Colonic mucosa (tissue), 4 donors: ENCODE measurements around the gene CFAP58. TPM values are rescaled to one million over a fixed set of nuclear protein-coding genes. Genes with fewer than 3 reads are reported as not detected.

Source experiments
- DNase-seq: peaks from one replicate; pipeline ENCODE4 v3.0.0-alpha.2; 2020
- H3K27ac ChIP-seq: fragments of 200-600 bp; one replicate; pipeline ENCODE4 v1.8.0; 2021
- H3K27me3 ChIP-seq: fragments of 200-600 bp; one replicate; pipeline ENCODE4 v1.8.0; 2021
- H3K36me3 ChIP-seq: fragments of 200-600 bp; one replicate; pipeline ENCODE4 v1.8.0; 2021
- H3K4me1 ChIP-seq: fragments of 200-600 bp; one replicate; pipeline ENCODE4 v1.8.0; 2021; ENCODE audit warnings: mild to moderate bottlenecking
- H3K4me3 ChIP-seq: fragments of 200-600 bp; one replicate; pipeline ENCODE4 v1.8.0; 2021
- H3K9ac ChIP-seq, 2 donors: one replicate each; pipeline ENCODE4 v1.7.0; 2013; ENCODE audit warnings: control low read depth in 2 of 2, low read depth in 2 of 2, low read length in 2 of 2
- H3K9me3 ChIP-seq: fragments of 200-600 bp; one replicate; pipeline ENCODE4 v1.8.0; 2021
- intact Hi-C: fragments of 100-400 bp; cut with DNase I; formaldehyde crosslinking; loops from one replicate; pipeline ENCODE4 v1.14.1; 2022
- total RNA-seq, 2 donors: library from RNA; stranded (reverse); fragmentation: NEBNext Ultra II Directional in 1 of 2; extraction: Animal tissue kit (Norgen Biotek cat#: 25700) in 1 of 2; gene quantifications; one replicate each; pipeline ENCODE4 v1.2.1, GENCODE V29; 2021
- TF ChIP-seq, protein P1 (sequence below): fragments of 200-600 bp; IDR thresholded peaks from one replicate; pipeline ENCODE4 v1.8.0; 2022; ENCODE audit warnings: antibody characterized with exemption, mild to moderate bottlenecking
- donor health status: healthy.
- donor health status: DM: no; HTN: no; CAD: no.
- donor health status: DM: no; HTN: no; CAD: no.

The CFAP58 gene
- total RNA-seq, 2 donors from 2014 or later, result 0.11 TPM; not detected in 1

DNA sequence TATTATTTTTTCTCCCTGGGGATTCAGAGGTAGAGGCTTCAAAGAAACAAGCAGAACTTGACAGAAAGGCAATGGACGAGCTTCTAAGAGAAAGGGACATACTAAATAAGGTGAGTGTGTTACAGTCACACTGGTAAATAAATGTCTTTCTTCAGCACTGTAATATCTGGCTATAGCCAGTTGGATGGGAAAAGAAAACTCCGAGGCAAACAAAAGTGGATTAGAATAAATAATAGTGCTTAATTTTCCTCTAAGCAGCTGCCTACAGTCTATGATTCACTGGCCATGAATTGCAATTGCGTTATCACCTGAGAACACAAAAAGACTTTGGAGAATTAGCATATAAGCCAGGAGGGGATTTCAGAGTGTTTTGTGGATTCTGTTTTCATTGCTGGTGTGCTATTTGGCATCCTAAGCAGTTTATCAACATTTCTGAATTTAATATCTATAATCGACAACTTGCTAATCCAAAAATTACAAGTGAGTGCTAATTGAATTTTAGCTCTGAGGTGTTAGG is 23.2 kb downstream of the CFAP58 start:
- Histone ChIP-seq H3K9me3 (no peaks in the 10 kb centered on the region), H3K4me1 (no peaks in the 10 kb centered on the region), H3K4me3 (no peak overlapping the region), H3K27me3 (no peaks in the 10 kb centered on the region), H3K36me3 (no peaks in the 10 kb centered on the region), H3K9ac (no peak overlapping the region), H3K27ac (no peak overlapping the region)
- TF ChIP-seq, protein P1, sequence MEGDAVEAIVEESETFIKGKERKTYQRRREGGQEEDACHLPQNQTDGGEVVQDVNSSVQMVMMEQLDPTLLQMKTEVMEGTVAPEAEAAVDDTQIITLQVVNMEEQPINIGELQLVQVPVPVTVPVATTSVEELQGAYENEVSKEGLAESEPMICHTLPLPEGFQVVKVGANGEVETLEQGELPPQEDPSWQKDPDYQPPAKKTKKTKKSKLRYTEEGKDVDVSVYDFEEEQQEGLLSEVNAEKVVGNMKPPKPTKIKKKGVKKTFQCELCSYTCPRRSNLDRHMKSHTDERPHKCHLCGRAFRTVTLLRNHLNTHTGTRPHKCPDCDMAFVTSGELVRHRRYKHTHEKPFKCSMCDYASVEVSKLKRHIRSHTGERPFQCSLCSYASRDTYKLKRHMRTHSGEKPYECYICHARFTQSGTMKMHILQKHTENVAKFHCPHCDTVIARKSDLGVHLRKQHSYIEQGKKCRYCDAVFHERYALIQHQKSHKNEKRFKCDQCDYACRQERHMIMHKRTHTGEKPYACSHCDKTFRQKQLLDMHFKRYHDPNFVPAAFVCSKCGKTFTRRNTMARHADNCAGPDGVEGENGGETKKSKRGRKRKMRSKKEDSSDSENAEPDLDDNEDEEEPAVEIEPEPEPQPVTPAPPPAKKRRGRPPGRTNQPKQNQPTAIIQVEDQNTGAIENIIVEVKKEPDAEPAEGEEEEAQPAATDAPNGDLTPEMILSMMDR, result no peak
- no peak for DNase-seq
- intact Hi-C loops, result no loop called here

DNA sequence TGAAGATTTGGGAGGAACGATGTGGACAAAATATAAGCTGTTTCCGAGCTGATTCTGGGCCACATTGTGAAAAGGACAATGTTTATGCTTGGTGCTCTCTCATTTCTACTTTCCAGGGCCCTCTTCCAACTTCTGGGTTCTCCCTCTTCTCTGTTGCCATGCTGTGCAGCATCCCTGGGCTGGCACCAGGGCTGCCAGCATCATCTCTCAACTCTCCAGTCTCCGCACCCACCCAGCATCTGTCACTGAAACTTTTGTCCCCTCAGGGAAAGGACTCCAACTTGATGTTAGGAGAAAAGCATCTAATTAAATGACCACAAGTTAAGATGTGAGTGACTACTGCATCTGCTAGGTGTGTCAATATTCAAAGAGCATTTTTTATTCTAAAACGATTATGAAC is 26.7 kb downstream of the CFAP58 start:
- Histone ChIP-seq H3K27ac (no peak overlapping the region), H3K27me3 (no peaks in the 10 kb centered on the region), H3K4me3 (no peak overlapping the region), H3K9ac (no peak overlapping the region), H3K36me3 (no peaks in the 10 kb centered on the region), H3K9me3 (no peaks in the 10 kb centered on the region), H3K4me1 (no peaks in the 10 kb centered on the region)
- intact Hi-C loops, result no loop called here
- DNase-seq, result no peak
- TF ChIP-seq, protein P1, result no peak

DNA sequence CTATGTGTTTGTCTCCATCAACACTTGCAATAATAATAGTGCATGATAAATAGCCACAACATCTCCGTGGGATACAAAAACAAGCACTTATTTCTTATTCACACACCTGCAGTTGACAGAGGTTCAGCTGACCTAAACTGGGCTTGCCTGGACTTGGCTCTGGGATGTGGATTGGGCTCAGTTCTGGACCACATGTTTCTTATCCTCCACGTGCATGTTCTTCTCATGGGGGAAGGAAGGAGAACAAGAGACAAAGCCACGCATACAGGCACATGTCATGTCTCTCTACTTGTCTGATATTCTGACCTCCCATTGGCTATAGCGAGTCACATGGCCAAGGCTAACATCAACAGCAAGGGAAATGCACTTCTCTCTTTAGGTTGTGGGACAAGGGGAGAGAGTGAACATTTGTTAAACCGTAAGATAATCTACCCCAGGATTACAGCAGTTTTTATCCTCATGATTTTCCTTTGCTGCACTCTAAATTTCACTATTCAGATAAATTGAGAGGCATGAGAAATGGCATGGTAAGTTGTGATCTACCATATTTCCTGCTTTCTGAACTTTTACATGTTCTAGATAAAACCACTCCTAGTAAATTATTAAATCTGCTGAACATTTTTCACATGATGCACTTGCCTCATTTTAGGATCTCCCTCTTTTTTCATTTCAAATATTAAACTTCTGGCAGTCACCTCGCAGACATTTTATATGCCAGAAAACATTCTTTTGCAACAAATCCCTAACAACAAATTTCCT is 33.7 kb downstream of the CFAP58 start:
- no peaks in the 10 kb centered on the region for H3K9me3 ChIP-seq
- H3K27me3 ChIP-seq, result no peaks in the 10 kb centered on the region
- intact Hi-C loops, result no loop called here
- no peaks in the 10 kb centered on the region for H3K36me3 ChIP-seq
- DNase-seq, result no peak
- H3K9ac ChIP-seq, result no peak overlapping the region
- no peak overlapping the region for H3K4me3 ChIP-seq
- no peaks in the 10 kb centered on the region for H3K4me1 ChIP-seq
- TF ChIP-seq, protein P1, result no peak
- H3K27ac ChIP-seq, result no peak overlapping the region

DNA sequence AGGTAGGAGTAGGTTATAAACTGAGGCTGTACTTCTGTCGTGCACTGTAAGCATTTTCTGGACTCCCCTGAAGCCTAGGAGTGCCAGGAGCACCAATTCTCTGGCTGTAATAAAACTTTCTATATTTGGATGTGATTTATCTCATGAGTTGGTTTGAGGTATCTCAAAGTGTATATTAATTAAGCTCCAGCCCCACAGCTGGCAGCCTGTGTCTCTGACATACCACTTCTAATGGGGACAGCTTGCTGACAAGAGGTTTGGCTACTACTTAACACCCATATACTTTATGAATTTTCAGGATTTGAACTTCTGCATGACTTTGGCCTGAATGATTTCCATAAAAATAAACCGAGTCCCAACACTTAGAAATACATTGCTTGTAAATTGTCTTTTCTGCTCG is 35.2 kb downstream of the CFAP58 start:
- Histone ChIP-seq H3K9ac (no peak overlapping the region), H3K36me3 (no peaks in the 10 kb centered on the region), H3K4me1 (no peaks in the 10 kb centered on the region), H3K27me3 (no peaks in the 10 kb centered on the region), H3K27ac (no peak overlapping the region), H3K4me3 (no peak overlapping the region), H3K9me3 (no peaks in the 10 kb centered on the region)
- DNase-seq, result no peak
- TF ChIP-seq, protein P1, result no peak
- intact Hi-C loops, result no loop called here

DNA sequence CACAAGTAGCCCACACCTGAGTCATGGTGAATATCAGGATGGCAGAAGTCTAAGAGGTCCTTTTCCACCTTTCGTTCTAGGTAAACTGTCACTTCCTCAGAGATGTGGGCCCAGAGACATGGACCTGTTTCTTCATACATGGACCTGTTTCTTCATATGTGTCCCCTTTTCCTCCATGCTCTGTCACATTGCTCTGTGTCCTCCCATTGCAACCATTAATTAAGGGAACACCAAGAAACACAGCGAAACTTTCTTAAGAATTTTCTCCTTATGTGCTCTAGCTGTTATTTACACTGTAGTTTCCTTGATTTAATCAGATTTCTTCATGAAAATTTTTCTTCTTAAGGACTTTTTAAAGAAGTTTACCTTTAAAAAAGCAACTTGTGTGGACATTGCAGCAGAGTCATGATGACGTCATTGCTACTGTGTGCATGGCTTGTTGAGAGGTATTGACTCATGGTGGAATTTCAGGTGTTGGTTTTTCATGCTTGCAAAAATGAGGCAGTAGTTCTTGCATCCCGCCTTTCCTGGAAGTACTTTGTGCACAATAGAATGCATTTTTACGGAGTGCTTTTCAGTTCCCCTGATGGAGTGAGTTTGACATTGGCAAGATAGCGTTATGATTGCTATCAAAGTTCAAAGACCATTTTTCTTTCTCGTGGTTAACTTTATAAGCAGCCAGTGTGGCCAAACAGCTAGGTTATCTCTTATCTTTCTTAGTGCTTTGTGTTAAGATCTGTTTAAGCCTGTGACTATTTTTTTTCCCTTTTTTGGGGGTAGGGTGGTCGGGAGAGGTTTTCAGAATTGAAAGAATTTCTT is 37.7 kb downstream of the CFAP58 start:
- no peaks in the 10 kb centered on the region for H3K9me3 ChIP-seq
- no peak overlapping the region for H3K27ac ChIP-seq
- H3K27me3 ChIP-seq, result no peaks in the 10 kb centered on the region
- TF ChIP-seq, protein P1, result no peak
- no peak overlapping the region for H3K4me3 ChIP-seq
- H3K36me3 ChIP-seq, result no peaks in the 10 kb centered on the region
- intact Hi-C loops, result no loop called here
- H3K4me1 ChIP-seq, result no peaks in the 10 kb centered on the region
- H3K9ac ChIP-seq, result no peak overlapping the region
- no peak for DNase-seq
